Measurements from ENCODE around the gene SCARB1. TPM values are rescaled to one million over a fixed set of nuclear protein-coding genes. Genes with fewer than 3 reads are reported as not detected.

The SCARB1 gene
- total and polyA plus RNA-seq, 8 donors = 23.5 to 36.5 (median 30.4) TPM

DNA sequence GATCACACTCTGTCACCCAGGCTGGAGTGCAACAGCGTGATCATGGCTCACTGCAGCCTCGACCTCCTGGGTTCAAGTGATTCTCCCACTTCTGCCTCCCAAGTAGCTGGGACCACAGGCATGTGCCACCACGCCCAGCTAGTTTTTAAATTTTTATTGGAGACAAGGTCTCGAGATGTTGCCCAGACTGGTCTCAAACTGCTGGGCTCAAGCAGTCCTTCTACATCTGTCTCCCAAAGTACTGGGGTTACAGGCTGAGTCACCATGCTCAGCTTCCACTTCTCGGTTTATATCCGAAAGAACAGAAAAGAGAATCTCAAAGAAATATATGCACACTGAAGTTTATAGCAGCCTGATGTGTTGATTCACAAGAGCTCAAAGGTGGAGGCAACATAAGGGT is 107.5 kb downstream of the SCARB1 start:
- no peak for TF ChIP-seq CTCF (IDR thresholded peaks at IDR 0.05)
- DNase-seq (no peak), ATAC-seq (no peak)
- peaks cover 0 to 9% of the 10 kb centered on the region in 2 donors for H3K9me3 ChIP-seq
- no peaks in the 10 kb centered on the region for H3K27me3 ChIP-seq
- H3K36me3 ChIP-seq = no peaks in the 10 kb centered on the region
- H3K4me3 ChIP-seq = no peak overlapping the region
- H3K4me1 ChIP-seq = peaks cover 19 to 89% of the 10 kb centered on the region in 2 donors
- peak overlapping the region; percentile 82 to 88 for H3K27ac ChIP-seq
- intact Hi-C loops (cut with DNase I) = no loop called here

- Histone ChIP-seq H3K27ac (peak overlapping the region; percentile 82 to 88), H3K27me3 (no peaks in the 10 kb centered on the region), H3K9me3 (peaks cover 0 to 9% of the 10 kb centered on the region in 2 donors), H3K4me1 (peaks cover 19 to 89% of the 10 kb centered on the region in 2 donors), H3K36me3 (no peaks in the 10 kb centered on the region), H3K4me3 (no peak overlapping the region)
- peak; percentile 2 for ATAC-seq
- no peak for DNase-seq
- TF ChIP-seq CTCF (IDR thresholded peaks at IDR 0.05) = no peak
- intact Hi-C loops (cut with DNase I) = no loop called here
Measured at GRCh38 chr12:124755801-124756148, 107.9 kb downstream of the SCARB1 start.

- Histone ChIP-seq H3K4me1 (peaks cover 19 to 83% of the 10 kb centered on the region in 2 donors), H3K27ac (peak overlapping the region; percentile 82 to 88), H3K9me3 (peaks cover 0 to 9% of the 10 kb centered on the region in 2 donors), H3K27me3 (no peaks in the 10 kb centered on the region), H3K4me3 (no peak overlapping the region), H3K36me3 (no peaks in the 10 kb centered on the region)
- TF ChIP-seq CTCF (IDR thresholded peaks at IDR 0.05) = no peak
- intact Hi-C loops (cut with DNase I) = no loop called here
- DNase-seq (peak; percentile 70 to 94 (median 90)), ATAC-seq (peak; percentile 91)
Measured at GRCh38 chr12:124754949-124755800, 108.5 kb downstream of the SCARB1 start.

- no peak for DNase-seq
- no peaks in the 10 kb centered on the region for H3K36me3 ChIP-seq
- H3K27ac ChIP-seq = peak overlapping the region; percentile 51 to 88
- peaks cover 19 to 77% of the 10 kb centered on the region in 2 donors for H3K4me1 ChIP-seq
- no peaks in the 10 kb centered on the region for H3K27me3 ChIP-seq
- intact Hi-C loops (cut with DNase I) = no loop called here
- peaks cover 0 to 9% of the 10 kb centered on the region in 2 donors for H3K9me3 ChIP-seq
- no peak overlapping the region for H3K4me3 ChIP-seq
- ATAC-seq = no peak
- no peak for TF ChIP-seq CTCF (IDR thresholded peaks at IDR 0.05)
Measured at GRCh38 chr12:124754491-124754890, 109.2 kb downstream of the SCARB1 start.

- Histone ChIP-seq H3K27me3 (no peaks in the 10 kb centered on the region), H3K36me3 (no peaks in the 10 kb centered on the region), H3K9me3 (peaks cover 0 to 9% of the 10 kb centered on the region in 2 donors), H3K4me1 (peaks cover 17 to 72% of the 10 kb centered on the region in 2 donors), H3K4me3 (no peak overlapping the region), H3K27ac (peak overlapping the region; percentile 51 to 88)
- TF ChIP-seq CTCF (IDR thresholded peaks at IDR 0.05) = no peak
- intact Hi-C loops (cut with DNase I) = no loop called here
- no peak for DNase-seq
- ATAC-seq = no peak
Measured at GRCh38 chr12:124753993-124754392, 109.7 kb downstream of the SCARB1 start.

All from left lung (tissue), 10 donors.